Psoas muscle (tissue), 8 donors: Measurements from ENCODE around the gene USP30. TPM values are rescaled to one million over a fixed set of nuclear protein-coding genes. Genes with fewer than 3 reads are reported as not detected.

Experiments
- ATAC-seq, 4 donors: fragments of 200-7000 bp; cut with Tn5 transposase; one replicate each; pipeline ENCODE4 v1.9.1; 2020; ENCODE audit warnings: moderate library complexity in 3 of 4, mild to moderate bottlenecking in 2 of 4
- DNase-seq, 2 donors: peaks; one replicate each; pipeline ENCODE4 v3.0.0-alpha.2; 2020
- H3K27ac ChIP-seq: fragments of 200-600 bp; one replicate; pipeline ENCODE4 v1.8.0; 2022
- H3K27me3 ChIP-seq, 3 donors: fragments of 200-600 bp in 1 of 3; one replicate each; pipeline versions ENCODE4 v1.6.1 to v1.8.0; 2013 to 2022; ENCODE audit warnings: low read length in 2 of 3, mild to moderate bottlenecking in 2 of 3, moderate library complexity in 1 of 3; ENCODE audit not compliant: insufficient read depth in 3 of 3
- H3K36me3 ChIP-seq, 2 donors: fragments of 200-600 bp in 1 of 2; one replicate each; pipeline versions ENCODE4 v1.6.1 to v1.8.0; 2013 to 2022; ENCODE audit warnings: low read depth in 1 of 2, mild to moderate bottlenecking in 1 of 2, moderate library complexity in 1 of 2; ENCODE audit not compliant: insufficient read depth in 1 of 2
- H3K4me1 ChIP-seq: fragments of 200-600 bp; one replicate; pipeline ENCODE4 v1.8.0; 2022
- H3K4me3 ChIP-seq: fragments of 200-600 bp; one replicate; pipeline ENCODE4 v1.8.0; 2022; ENCODE audit warnings: mild to moderate bottlenecking
- H3K9me3 ChIP-seq: fragments of 200-600 bp; one replicate; pipeline ENCODE4 v1.8.0; 2022
- WGBS, 3 donors: extraction: QIAGEN DNeasy Blood & Tissue Kit; methylation state at CpG; one replicate each; pipeline versions ENCODE4 v1.1.6 to v1.1.7; 2013; 5-methylcytosine and 5-hydroxymethylcytosine counted together
- intact Hi-C, 2 donors: fragments of 100-400 bp; cut with DNase I; formaldehyde crosslinking; loops; one replicate each; pipeline versions ENCODE4 v1.11.0 to v1.14.2; 2022
- polyA plus RNA-seq, 3 donors: library from polyadenylated mRNA; stranded (reverse); fragments of 200-250 nt; gene quantifications; one replicate each; pipeline ENCODE4 v1.2.3, GENCODE V29; 2013
- total RNA-seq, 4 donors: library from RNA; stranded (reverse); fragmentation: NEBNext Ultra II Directional in 2 of 4; extraction: Animal tissue kit (Norgen Biotek cat#: 25700) in 2 of 4; gene quantifications; one replicate each; pipeline versions ENCODE4 v1.2.1 to v1.2.4, GENCODE V29; 2021 to 2023
- TF ChIP-seq, protein P1 (sequence below): fragments of 200-600 bp; IDR thresholded peaks from one replicate; pipeline ENCODE4 v1.8.0; 2022; ENCODE audit warnings: antibody characterized with exemption
- donor health status: healthy with polysubstance abuse.
- donor health status: DM: no; HTN: no; CAD: no; lungs with moderate emphysema.
- donor health status: Bipolar disorder and iron deficiency.
- donor health status: healthy.
- donor health status: DM: yes; HTN: yes; CAD: no.
- donor health status: DM: no; HTN: no; CAD: no.
- donor health status: DM: no; HTN: no; CAD: no.
- donor health status: DM: yes; HTN: yes; CAD: no.

Gene USP30
- total and polyA plus RNA-seq, 7 donors: 4.7 to 14.6 (median 10.9) TPM

DNA sequence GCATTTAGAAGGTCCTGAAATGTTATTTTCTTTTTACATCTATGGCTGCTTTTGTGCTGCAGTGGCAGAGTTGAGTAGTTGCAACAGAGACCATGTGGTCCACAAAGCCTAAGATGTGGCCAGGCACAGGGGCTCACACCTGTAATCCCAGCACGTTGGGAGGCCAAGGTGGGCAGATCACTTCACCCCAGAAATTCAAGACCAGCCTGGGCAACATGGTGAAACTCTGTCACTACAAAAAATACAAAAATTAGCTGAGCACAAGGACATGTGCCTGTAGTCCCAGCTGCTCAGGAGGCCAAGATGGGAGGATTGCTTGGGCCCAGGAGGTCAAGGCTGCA, 13.4 kb downstream of the USP30 start:
- Histone ChIP-seq H3K4me3 (no peak overlapping the region), H3K27ac (no peak overlapping the region), H3K4me1 (no peaks in the 10 kb centered on the region), H3K27me3 (no peaks in the 10 kb centered on the region), H3K36me3 (peaks cover 10 to 59% of the 10 kb centered on the region in 2 donors), H3K9me3 (no peaks in the 10 kb centered on the region)
- intact Hi-C loops: no loop called here
- ATAC-seq: no peak
- 69 to 78% (median 74%) methylated on average over 1 of the region's 1 CpG for WGBS, 3 donors
- no peak for DNase-seq
- TF ChIP-seq, protein P1, sequence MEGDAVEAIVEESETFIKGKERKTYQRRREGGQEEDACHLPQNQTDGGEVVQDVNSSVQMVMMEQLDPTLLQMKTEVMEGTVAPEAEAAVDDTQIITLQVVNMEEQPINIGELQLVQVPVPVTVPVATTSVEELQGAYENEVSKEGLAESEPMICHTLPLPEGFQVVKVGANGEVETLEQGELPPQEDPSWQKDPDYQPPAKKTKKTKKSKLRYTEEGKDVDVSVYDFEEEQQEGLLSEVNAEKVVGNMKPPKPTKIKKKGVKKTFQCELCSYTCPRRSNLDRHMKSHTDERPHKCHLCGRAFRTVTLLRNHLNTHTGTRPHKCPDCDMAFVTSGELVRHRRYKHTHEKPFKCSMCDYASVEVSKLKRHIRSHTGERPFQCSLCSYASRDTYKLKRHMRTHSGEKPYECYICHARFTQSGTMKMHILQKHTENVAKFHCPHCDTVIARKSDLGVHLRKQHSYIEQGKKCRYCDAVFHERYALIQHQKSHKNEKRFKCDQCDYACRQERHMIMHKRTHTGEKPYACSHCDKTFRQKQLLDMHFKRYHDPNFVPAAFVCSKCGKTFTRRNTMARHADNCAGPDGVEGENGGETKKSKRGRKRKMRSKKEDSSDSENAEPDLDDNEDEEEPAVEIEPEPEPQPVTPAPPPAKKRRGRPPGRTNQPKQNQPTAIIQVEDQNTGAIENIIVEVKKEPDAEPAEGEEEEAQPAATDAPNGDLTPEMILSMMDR: no peak

DNA sequence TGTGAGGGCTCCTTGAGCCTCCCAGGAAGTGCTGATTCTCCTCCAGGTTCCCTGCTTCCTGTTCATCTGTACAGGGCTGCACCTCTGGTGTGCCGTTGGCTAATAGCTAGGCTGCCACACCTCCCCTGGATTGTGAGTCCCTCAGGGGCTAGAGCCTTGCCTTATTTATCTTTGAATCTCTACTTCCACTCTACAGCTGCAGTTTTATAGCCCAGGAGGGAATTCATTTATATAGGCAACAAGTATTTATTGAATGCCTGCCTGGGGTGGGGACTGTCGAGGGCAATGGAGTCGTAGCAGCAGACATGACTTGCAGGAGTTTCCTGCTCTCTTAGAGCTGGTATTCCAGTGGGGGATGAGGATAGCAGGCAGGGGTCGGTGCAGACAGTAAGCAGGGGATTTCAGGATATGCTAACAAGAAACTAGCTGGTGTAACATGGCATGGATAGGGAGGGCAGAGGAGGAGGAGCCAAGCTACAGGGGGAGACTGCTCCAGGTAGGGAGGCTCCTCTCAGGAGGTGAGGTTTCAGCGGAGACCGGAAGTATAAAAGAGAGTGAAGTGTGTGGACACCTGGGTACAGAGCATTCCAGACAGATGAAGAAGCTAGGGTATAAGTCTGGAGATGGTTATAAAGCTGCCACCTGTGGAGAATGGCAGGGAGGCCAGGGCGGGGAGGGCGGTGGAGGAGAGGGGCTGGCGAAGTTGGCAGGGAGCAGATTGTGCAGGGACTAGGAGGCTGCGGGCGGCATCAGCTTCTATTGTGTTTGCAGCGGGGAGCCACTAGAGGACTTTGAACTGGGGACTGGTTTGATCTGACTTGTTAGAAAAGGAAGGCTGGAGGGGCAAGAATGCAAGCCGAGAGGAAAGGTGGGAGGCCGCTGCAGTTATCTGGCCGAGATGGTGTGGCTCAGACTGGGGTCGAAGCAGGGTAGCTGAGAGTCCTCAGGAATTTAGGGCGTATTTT, 17.2 kb downstream of the USP30 start:
- intact Hi-C loops: no loop called here
- no peak for ATAC-seq
- WGBS, 3 donors: 74 to 80% (median 77%) methylated on average over 17 of the region's 17 CpGs

DNA sequence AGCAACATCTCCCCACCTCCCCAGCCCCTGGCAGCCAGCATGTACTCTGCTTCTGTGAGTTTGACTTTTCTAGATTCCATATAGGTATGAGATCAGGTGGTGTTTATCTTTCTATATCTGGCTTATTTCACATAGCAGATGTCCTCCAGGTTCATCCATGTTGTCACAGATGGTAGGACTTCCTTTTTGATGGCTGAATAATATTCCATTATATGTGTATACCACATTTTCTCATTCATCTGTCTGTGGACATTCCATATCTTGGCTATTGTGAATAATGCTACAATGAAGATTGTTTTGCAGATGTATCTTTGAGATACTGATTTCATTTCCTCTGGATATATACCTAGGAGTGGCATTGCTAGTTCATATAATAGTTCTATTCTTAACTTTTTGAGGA, 22.5 kb downstream of the USP30 start:
- peaks cover 6 to 83% of the 10 kb centered on the region in 2 donors for H3K36me3 ChIP-seq
- H3K4me3 ChIP-seq: no peak overlapping the region

More for the DNA sequence above, 17.2 kb downstream of the USP30 start:
- H3K4me3 ChIP-seq: no peak overlapping the region
- no peaks in the 10 kb centered on the region for H3K9me3 ChIP-seq
- DNase-seq: no peak
- TF ChIP-seq, protein P1: no peak
- H3K4me1 ChIP-seq: no peaks in the 10 kb centered on the region
- peaks cover 16 to 74% of the 10 kb centered on the region in 2 donors for H3K36me3 ChIP-seq
- H3K27ac ChIP-seq: no peak overlapping the region
- H3K27me3 ChIP-seq: no peaks in the 10 kb centered on the region

DNA sequence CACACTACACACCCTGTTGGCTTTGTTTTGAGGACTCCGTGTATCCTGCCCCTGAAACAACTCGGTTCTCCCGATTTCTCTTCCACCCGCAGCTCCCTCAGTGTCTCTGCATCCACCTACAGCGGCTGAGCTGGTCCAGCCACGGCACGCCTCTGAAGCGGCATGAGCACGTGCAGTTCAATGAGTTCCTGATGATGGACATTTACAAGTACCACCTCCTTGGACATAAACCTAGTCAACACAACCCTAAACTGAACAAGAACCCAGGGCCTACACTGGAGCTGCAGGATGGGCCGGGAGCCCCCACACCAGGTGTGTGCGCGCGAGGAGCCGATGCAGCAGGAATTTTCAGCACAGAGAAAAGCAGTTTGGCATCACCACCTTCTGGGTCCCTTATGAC, 30.4 kb downstream of the USP30 start:
- intact Hi-C loops: no loop called here

More for the DNA sequence above, 22.5 kb downstream of the USP30 start:
- DNase-seq: no peak
- TF ChIP-seq, protein P1: no peak
- no peak for ATAC-seq
- no peaks in the 10 kb centered on the region for H3K27me3 ChIP-seq
- intact Hi-C loops: no loop called here
- H3K4me1 ChIP-seq: no peaks in the 10 kb centered on the region
- H3K9me3 ChIP-seq: no peaks in the 10 kb centered on the region
- no peak overlapping the region for H3K27ac ChIP-seq

More for the DNA sequence above, 30.4 kb downstream of the USP30 start:
- Histone ChIP-seq H3K36me3 (peaks cover 4 to 90% of the 10 kb centered on the region in 2 donors), H3K4me1 (no peaks in the 10 kb centered on the region), H3K27ac (no peak overlapping the region), H3K27me3 (no peaks in the 10 kb centered on the region), H3K9me3 (no peaks in the 10 kb centered on the region), H3K4me3 (no peak overlapping the region)
- no peak for ATAC-seq
- 88 to 94% (median 94%) methylated on average over 14 of the region's 14 CpGs for WGBS, 3 donors
- DNase-seq: no peak
- TF ChIP-seq, protein P1: no peak
